NB4 (cell line): ENCODE results near the gene SLC16A12.
"Not testable (repeated sequence)": the region's sequence is repeated elsewhere in the genome, so short reads cannot be mapped to it uniquely, and the experiment has no call there.

Experiments
- DNase-seq: peaks from one replicate; pipeline ENCODE4 v3.0.0; 2010; ENCODE audit warnings: low read depth
- H3K4me3 ChIP-seq: one replicate; pipeline ENCODE4 v1.5.1; 2011; ENCODE audit warnings: mild to moderate bottlenecking, low read depth, low read length, moderate library complexity
- MYC ChIP-seq: IDR thresholded peaks from 2 replicates; pipeline ENCODE4 v1.6.1; 2011; ENCODE audit warnings: low read depth, low read length
- POLR2A ChIP-seq: IDR thresholded peaks from 2 replicates; pipeline ENCODE4 v1.6.1; 2011; ENCODE audit warnings: mild to moderate bottlenecking; ENCODE audit not compliant: insufficient read length; ENCODE audit errors: extremely low read depth
- TF ChIP-seq, protein P1 (sequence below): IDR thresholded peaks from 2 replicates; pipeline ENCODE4 v1.6.1; 2011; ENCODE audit warnings: low read depth, low read length
- TF ChIP-seq, protein P2 (sequence below): IDR thresholded peaks from one replicate; pipeline ENCODE4 v1.5.1; 2012; ENCODE audit warnings: low read depth, low read length

The SLC16A12 gene

DNA sequence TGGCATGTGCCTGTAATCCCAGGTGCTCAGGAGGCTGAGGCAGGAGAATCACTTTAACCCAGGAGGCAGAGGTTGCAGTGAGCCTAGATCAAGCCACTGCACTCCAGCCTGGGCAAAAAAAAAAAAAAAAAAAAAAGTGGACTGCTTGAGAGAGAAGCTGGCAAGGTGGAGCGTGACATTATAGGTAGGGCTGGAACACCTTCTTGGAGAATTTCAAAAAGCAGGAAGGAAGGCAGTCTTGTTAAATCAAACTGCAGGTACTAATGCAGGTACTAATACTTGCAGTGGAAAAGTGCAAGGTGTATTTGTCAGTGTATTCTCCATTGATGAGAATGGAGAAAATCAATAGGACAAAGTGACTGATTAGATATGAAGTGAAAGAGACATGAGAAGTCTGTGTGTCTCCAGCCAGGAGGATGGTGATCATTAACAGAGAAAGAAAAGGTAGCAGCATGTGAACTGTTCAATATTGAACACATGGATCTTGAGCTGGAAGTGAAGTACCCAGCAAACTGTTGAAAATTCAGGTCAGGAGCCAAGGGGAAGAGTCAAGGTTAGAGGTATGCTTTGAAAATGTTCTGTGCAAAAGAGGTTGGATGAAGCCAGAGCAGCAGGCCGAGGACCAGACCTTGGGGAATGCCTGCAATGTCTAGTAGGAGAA lies 12.6 kb upstream of the SLC16A12 start:
- no peak overlapping the region for H3K4me3 ChIP-seq
- TF ChIP-seq, protein P1, sequence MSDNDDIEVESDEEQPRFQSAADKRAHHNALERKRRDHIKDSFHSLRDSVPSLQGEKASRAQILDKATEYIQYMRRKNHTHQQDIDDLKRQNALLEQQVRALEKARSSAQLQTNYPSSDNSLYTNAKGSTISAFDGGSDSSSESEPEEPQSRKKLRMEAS, result no peak
- TF ChIP-seq POLR2A, result no peak
- TF ChIP-seq, protein P2, sequence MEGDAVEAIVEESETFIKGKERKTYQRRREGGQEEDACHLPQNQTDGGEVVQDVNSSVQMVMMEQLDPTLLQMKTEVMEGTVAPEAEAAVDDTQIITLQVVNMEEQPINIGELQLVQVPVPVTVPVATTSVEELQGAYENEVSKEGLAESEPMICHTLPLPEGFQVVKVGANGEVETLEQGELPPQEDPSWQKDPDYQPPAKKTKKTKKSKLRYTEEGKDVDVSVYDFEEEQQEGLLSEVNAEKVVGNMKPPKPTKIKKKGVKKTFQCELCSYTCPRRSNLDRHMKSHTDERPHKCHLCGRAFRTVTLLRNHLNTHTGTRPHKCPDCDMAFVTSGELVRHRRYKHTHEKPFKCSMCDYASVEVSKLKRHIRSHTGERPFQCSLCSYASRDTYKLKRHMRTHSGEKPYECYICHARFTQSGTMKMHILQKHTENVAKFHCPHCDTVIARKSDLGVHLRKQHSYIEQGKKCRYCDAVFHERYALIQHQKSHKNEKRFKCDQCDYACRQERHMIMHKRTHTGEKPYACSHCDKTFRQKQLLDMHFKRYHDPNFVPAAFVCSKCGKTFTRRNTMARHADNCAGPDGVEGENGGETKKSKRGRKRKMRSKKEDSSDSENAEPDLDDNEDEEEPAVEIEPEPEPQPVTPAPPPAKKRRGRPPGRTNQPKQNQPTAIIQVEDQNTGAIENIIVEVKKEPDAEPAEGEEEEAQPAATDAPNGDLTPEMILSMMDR, result no peak
- no peak for TF ChIP-seq MYC
- DNase-seq, result no peak

DNA sequence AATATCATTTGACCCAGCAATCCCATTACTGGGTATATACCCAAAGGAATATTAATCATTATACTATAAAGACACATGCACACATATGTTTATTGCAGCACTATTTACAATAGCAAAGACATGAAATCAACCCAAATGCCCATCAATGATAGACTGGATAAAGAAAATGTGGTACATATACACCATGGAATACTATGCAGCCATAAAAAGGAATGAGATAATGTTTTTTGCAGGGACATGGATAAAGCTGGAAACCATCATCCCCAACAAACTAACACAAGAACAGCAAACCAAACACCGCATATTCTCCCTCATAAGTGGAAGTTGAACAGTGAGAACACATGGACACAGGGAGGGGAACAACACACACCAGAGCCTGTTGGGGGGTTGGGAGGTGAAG lies 11.3 kb upstream of the SLC16A12 start:
- H3K4me3 ChIP-seq, DNase-seq: not testable (repeated sequence)

DNA sequence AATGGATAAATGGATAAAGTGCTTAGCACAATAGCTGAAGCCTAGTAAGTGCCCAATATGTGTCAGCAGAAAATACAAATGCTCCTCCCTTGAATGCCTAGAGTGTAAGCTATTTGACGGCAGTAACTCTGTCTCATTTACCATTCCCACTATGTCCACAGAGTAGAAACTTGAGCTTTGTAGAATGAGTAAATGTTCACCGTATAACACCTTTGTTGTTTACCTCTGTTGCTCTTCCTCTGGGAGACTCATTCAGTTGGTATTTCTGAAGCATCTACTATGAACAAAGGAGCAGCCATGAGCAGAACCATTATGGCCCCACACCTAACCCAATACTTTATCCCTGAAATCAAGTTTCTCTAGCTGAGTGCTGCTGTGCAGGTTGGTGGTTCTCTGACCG lies 8.4 kb upstream of the SLC16A12 start:
- TF ChIP-seq, protein P2, result no peak
- TF ChIP-seq, protein P1, result no peak
- DNase-seq, result no peak
- no peak overlapping the region for H3K4me3 ChIP-seq

DNA sequence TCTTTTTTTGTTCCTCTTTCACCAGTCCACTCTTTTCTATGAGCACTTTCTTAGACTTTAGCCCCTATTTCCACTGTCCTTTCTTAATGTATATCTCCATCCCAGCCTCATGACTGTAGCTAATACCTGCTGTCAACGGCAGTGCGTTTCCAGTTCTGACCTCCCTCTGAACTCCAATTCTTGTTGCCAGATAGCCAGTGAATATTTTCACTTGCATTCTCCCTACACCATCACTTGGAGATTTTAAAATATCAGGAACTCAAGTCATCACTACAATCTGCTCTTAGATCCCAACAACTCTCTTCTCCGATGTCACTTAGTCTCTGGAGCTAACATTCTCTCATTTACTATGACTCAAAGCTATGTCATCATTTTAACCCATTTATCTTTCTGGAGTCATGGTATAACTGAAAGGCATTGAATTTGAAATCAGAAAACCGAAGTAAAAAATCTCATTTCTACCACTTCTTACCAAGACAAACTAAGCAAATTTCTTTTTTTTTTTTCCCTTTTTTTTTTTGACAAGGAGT lies 5.1 kb upstream of the SLC16A12 start:
- no peak for DNase-seq
- TF ChIP-seq MYC (no peak), POLR2A (no peak)
- TF ChIP-seq, protein P2, result no peak
- TF ChIP-seq, protein P1, result no peak
- no peak overlapping the region for H3K4me3 ChIP-seq

DNA sequence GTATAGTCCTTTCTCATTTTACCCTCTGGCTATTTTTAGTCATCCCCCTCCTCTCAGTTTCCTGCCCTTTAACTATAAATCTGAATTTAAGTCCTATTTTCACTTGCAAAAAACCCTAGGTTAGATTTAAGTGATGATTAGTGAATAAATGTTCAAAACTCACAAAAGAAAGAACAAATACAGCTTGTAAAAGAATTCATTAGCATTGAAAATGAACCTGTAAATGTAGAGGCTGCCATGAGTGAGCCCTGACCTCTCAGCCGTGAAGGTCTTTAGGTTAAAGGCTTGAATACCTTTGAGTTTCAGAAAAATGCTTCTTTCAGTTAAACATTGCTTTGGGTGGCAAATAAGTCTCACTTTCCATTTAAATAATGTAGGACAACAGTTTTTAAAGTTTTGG lies 2.0 kb upstream of the SLC16A12 start:
- TF ChIP-seq, protein P2, result no peak
- TF ChIP-seq MYC (no peak), POLR2A (no peak)
- TF ChIP-seq, protein P1, result no peak

DNA sequence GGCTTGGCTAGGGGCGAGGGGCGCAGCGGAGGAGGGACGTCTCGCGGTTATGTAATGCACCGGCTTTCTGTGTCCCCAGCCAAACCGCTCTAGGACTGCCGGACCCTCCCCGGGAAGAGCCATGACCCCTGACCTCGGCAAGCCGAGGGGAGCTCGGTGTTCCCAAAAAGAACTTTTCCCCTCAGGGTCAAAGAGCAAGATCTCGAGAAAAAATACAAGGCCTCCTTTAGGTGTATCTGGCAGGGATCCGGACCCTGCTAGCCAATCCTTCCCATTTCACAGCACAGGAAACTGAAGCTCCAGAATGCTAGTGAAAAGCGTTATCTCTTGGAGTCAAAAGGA lies 590 bp upstream of the SLC16A12 start:
- no peak for TF ChIP-seq POLR2A
- TF ChIP-seq, protein P1, result no peak
- no peak for TF ChIP-seq MYC
- TF ChIP-seq, protein P2, result no peak
- no peak for DNase-seq
- no peak overlapping the region for H3K4me3 ChIP-seq

More for the DNA sequence above, 2.0 kb upstream of the SLC16A12 start:
- DNase-seq, result no peak
- H3K4me3 ChIP-seq, result no peak overlapping the region
